Large intestine (tissue), 3 donors: ENCODE data around the gene MAST4. TPM values are rescaled to one million over a fixed set of nuclear protein-coding genes. Genes with fewer than 3 reads are reported as not detected.
A peak's percentile ranks its signal among the peaks of the same experiment; 100 is the strongest.
"Not testable (repeated sequence)": the region's sequence is repeated elsewhere in the genome, so short reads cannot be mapped to it uniquely, and the experiment has no call there.

Experiments used
- DNase-seq, 2 donors: peaks; one replicate each; pipeline versions ENCODE4 v3.0.0 to v3.0.0-alpha.2; 2013
- H3K27ac ChIP-seq: one replicate; pipeline ENCODE4 v1.5.1; 2013; ENCODE audit warnings: low read length
- H3K27me3 ChIP-seq: 2 replicates; pipeline ENCODE4 v1.6.1; 2013; ENCODE audit warnings: low read length; ENCODE audit not compliant: control insufficient read depth, insufficient read depth
- H3K36me3 ChIP-seq: 2 replicates; pipeline ENCODE4 v1.6.1; 2013; ENCODE audit warnings: low read length; ENCODE audit not compliant: control insufficient read depth, insufficient read depth
- H3K4me1 ChIP-seq: one replicate; pipeline ENCODE4 v1.6.1; 2013; ENCODE audit warnings: low read length; ENCODE audit not compliant: control insufficient read depth, insufficient read depth
- H3K4me3 ChIP-seq: one replicate; pipeline ENCODE4 v1.5.1; 2013; ENCODE audit warnings: low read length
- H3K9me3 ChIP-seq: one replicate; pipeline ENCODE4 v1.6.1; 2013; ENCODE audit warnings: mild to moderate bottlenecking, low read depth, low read length, moderate library complexity; ENCODE audit not compliant: control insufficient read depth
- WGBS: methylation state at CpG from one replicate; pipeline ENCODE4 v1.1.5; 2013; ENCODE audit warnings: low lambda C conversion rate; ENCODE audit not compliant: insufficient coverage; 5-methylcytosine and 5-hydroxymethylcytosine counted together
- polyA plus RNA-seq: library from polyadenylated mRNA; unstranded; fragments of 120-200 nt; gene quantifications from one replicate; pipeline ENCODE4 v1.2.1, GENCODE V29; 2013

Gene MAST4
- polyA plus RNA-seq, 1 donor = 14.8 TPM

DNA sequence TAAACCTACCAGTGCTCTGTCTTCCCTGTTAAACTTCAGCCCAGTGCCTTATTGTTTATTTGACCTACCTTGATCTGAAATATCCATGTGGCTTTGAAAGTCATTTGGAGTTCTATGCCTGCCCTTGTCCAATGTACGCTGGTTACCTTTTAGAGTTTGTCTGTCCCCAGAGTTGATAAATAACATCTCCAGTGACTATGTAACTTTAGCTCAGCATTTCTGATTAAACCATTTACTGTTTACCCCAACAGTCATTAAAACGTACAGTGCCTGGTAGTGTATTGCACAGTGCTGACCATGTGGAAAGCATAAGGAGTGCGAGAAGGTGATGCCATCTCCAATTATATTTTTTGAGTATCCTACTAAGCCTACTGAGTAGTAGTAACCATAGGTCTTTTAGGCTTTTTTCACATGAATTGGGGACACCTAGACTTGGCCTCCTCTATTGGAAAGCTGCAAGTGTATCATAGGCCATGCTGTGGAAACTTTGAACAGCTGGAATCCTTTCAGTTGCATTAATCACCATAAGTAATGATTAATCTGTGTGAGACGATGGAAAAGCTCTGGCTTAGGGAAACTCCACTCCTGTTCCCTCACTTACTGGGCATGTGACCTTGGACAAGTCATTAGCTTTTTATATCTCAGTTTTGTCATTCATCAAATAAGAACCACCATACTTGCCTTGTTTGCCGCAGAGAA is 93.5 kb downstream of the MAST4 start:
- Histone ChIP-seq H3K27me3 (no peaks in the 10 kb centered on the region), H3K4me1 (no peaks in the 10 kb centered on the region), H3K4me3 (no peak overlapping the region), H3K36me3 (no peaks in the 10 kb centered on the region), H3K27ac (no peak overlapping the region), H3K9me3 (no peaks in the 10 kb centered on the region)
- no peak for DNase-seq
- 86% methylated on average over 1 of the region's 5 CpGs for WGBS

DNA sequence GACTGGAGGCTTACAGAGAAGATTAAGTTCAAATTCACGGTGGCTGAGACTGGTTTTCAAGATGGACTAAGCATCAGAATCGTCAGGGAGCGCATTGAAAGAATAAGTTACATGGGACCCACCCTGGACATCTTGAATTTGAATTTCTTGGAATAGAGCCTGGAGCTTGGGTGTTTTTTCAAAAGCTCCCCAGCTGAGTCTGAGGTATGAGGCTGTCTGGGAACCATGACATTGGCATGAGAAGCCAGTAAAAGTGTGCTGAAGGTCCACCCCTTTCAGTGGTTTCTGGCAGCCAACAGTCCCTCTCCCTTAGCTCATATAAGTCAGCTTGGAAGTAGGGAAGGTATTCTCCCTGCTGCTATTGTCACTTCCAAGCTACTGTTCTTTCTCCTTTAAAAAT is 97.8 kb downstream of the MAST4 start:
- H3K27me3 ChIP-seq = no peaks in the 10 kb centered on the region
- no peaks in the 10 kb centered on the region for H3K9me3 ChIP-seq
- no peaks in the 10 kb centered on the region for H3K4me1 ChIP-seq
- H3K36me3 ChIP-seq = no peaks in the 10 kb centered on the region
- WGBS = 100% methylated on average over 1 of the region's 3 CpGs
- no peak for DNase-seq
- no peak overlapping the region for H3K27ac ChIP-seq
- no peak overlapping the region for H3K4me3 ChIP-seq

- not testable (repeated sequence) for H3K27me3 ChIP-seq, H3K9me3 ChIP-seq, H3K4me1 ChIP-seq, H3K36me3 ChIP-seq, H3K4me3 ChIP-seq, DNase-seq, H3K27ac ChIP-seq
- no CpG with 5 or more reads among the region's 2 CpGs for WGBS
These were observed 99.6 kb downstream of the MAST4 start for GRCh38 chr5:66695840-66696239.

GRCh38 chr5:66697796-66698564 is 101.8 kb downstream of the MAST4 start:
- no peaks in the 10 kb centered on the region for H3K4me1 ChIP-seq
- WGBS = 62% methylated on average over 2 of the region's 6 CpGs
- no peaks in the 10 kb centered on the region for H3K9me3 ChIP-seq
- H3K36me3 ChIP-seq = no peaks in the 10 kb centered on the region
- no peaks in the 10 kb centered on the region for H3K27me3 ChIP-seq
- no peak overlapping the region for H3K27ac ChIP-seq
- H3K4me3 ChIP-seq = no peak overlapping the region
- DNase-seq = no peak

- H3K4me1 ChIP-seq = no peaks in the 10 kb centered on the region
- no peak overlapping the region for H3K4me3 ChIP-seq
- no CpG with 5 or more reads among the region's 1 CpG for WGBS
- H3K9me3 ChIP-seq = no peaks in the 10 kb centered on the region
- H3K27ac ChIP-seq = no peak overlapping the region
- H3K27me3 ChIP-seq = no peaks in the 10 kb centered on the region
- H3K36me3 ChIP-seq = no peaks in the 10 kb centered on the region
- no peak for DNase-seq
These were observed 105.1 kb downstream of the MAST4 start for GRCh38 chr5:66701244-66701643.

DNA sequence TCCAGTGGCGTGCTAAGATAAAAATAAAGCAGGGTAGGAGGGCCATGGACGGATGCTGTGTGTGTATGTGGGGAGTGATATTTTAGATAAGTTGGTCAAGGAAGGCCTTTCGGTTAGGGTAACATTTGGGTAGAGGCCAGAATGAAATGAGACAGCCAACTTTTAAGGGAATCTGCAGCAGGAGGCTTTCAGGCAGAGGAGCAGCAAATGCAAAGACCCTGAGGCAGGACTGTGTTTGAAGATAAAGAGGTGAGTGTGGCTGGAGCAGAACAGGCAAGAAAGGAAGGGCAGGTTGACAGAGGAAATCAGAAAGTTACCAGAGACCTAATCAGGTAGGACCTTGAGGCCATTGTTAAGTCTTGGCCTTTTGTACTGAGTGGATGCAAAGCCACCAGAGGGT is 106.2 kb downstream of the MAST4 start:
- no peak for DNase-seq
- Histone ChIP-seq H3K4me1 (no peaks in the 10 kb centered on the region), H3K27ac (no peak overlapping the region), H3K9me3 (no peaks in the 10 kb centered on the region), H3K36me3 (no peaks in the 10 kb centered on the region), H3K27me3 (no peaks in the 10 kb centered on the region), H3K4me3 (no peak overlapping the region)
- no CpG with 5 or more reads among the region's 3 CpGs for WGBS

- peak in 1 of 2 donors; percentile 4 for DNase-seq
- H3K27ac ChIP-seq = no peak overlapping the region
- 100% methylated on average over 1 of the region's 3 CpGs for WGBS
These were observed 108.7 kb downstream of the MAST4 start for GRCh38 chr5:66704790-66705425.

GRCh38 chr5:66708368-66708767 is 112.2 kb downstream of the MAST4 start:
- H3K36me3 ChIP-seq = no peaks in the 10 kb centered on the region
- H3K27me3 ChIP-seq = no peaks in the 10 kb centered on the region
- no peaks in the 10 kb centered on the region for H3K4me1 ChIP-seq
- H3K4me3 ChIP-seq = no peak overlapping the region
- no peaks in the 10 kb centered on the region for H3K9me3 ChIP-seq
- 33% methylated on average over 1 of the region's 1 CpG for WGBS
- no peak for DNase-seq
- H3K27ac ChIP-seq = no peak overlapping the region

More at GRCh38 chr5:66704790-66705425, 108.7 kb downstream of the MAST4 start:
- Histone ChIP-seq H3K9me3 (no peaks in the 10 kb centered on the region), H3K4me1 (no peaks in the 10 kb centered on the region), H3K4me3 (no peak overlapping the region), H3K36me3 (no peaks in the 10 kb centered on the region), H3K27me3 (no peaks in the 10 kb centered on the region)

- Histone ChIP-seq H3K36me3 (no peaks in the 10 kb centered on the region), H3K4me3 (no peak overlapping the region), H3K4me1 (no peaks in the 10 kb centered on the region), H3K27ac (no peak overlapping the region), H3K27me3 (no peaks in the 10 kb centered on the region), H3K9me3 (no peaks in the 10 kb centered on the region)
- WGBS = 70% methylated on average over 3 of the region's 5 CpGs
- no peak for DNase-seq
These were observed 114.4 kb downstream of the MAST4 start for GRCh38 chr5:66710557-66711088.

DNA sequence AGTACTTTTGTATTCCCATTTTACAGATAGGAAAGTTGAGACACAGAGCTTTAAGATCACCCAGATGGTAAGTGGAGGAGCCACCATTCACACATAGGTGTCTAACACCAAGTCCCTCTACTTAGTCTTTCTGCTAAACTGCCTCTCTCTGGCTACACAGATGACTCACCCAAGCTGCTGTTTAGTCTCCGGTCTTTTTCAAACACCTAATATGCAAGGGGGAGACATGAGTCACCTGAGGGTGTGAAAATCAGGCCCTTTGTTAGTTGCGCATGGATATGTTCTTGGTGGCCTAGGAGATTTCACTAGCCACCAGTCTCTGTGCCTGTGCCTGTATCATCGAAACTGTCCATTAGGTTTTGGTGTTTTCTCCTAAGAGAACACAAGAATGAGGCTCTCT is 117.8 kb downstream of the MAST4 start:
- H3K9me3 ChIP-seq = no peaks in the 10 kb centered on the region

More for the DNA sequence above, 117.8 kb downstream of the MAST4 start:
- H3K27ac ChIP-seq = no peak overlapping the region
- DNase-seq = no peak
- no peaks in the 10 kb centered on the region for H3K36me3 ChIP-seq
- 92% methylated on average over 2 of the region's 3 CpGs for WGBS
- H3K27me3 ChIP-seq = no peaks in the 10 kb centered on the region
- no peak overlapping the region for H3K4me3 ChIP-seq
- no peaks in the 10 kb centered on the region for H3K4me1 ChIP-seq
